Stimulated activated CD8-positive, alpha-beta memory T cell treated with anti-CD3 and anti-CD28 coated beads, Interleukin-12 subunit alpha, Interleukin-12 subunit beta, amount 100 ng/mL, for 24 hours (primary cell): ENCODE results near the gene EXOC1L.
"Not testable (repeated sequence)": the region's sequence is repeated elsewhere in the genome, so short reads cannot be mapped to it uniquely, and the experiment has no call there.

Experiments
- DNase-seq: peaks from one replicate; pipeline ENCODE4 v3.0.0-alpha.2; 2020; ENCODE audit errors: extremely low read depth

The EXOC1L gene

GRCh38 chr4:55838356-55838755 is 18.8 kb downstream of the EXOC1L start:
- DNase-seq: no peak

GRCh38 chr4:55838952-55839351 is 19.4 kb downstream of the EXOC1L start:
- no peak for DNase-seq

GRCh38 chr4:55840956-55841355 is 21.4 kb downstream of the EXOC1L start:
- DNase-seq: no peak

GRCh38 chr4:55841373-55842239 is 22.0 kb downstream of the EXOC1L start:
- DNase-seq: not testable (repeated sequence)

- DNase-seq: not testable (repeated sequence)
These were observed 22.7 kb downstream of the EXOC1L start for GRCh38 chr4:55842312-55842711.

- DNase-seq: no peak
These were observed 30.1 kb downstream of the EXOC1L start for GRCh38 chr4:55849724-55850123.

- no peak for DNase-seq
These were observed 32.3 kb downstream of the EXOC1L start for GRCh38 chr4:55851885-55852284.

GRCh38 chr4:55853484-55854046 is 34.0 kb downstream of the EXOC1L start, which contains the start of gene EXOC1:
EXOC1 (plus strand) TSS chr4:55853648; CDS start chr4:55858324, 4,676 bp downstream.
- peak; percentile 97 for DNase-seq

- no peak for DNase-seq
These were observed 34.5 kb downstream of the EXOC1L start for GRCh38 chr4:55854129-55854528.

GRCh38 chr4:55857586-55857985 is 38.0 kb downstream of the EXOC1L start:
- no peak for DNase-seq

GRCh38 chr4:55859711-55860110 is 40.1 kb downstream of the EXOC1L start:
- DNase-seq: no peak

GRCh38 chr4:55864577-55865223 is 45.1 kb downstream of the EXOC1L start:
- no peak for DNase-seq

- DNase-seq: no peak
These were observed 45.7 kb downstream of the EXOC1L start for GRCh38 chr4:55865228-55865806.

- no peak for DNase-seq
These were observed 46.8 kb downstream of the EXOC1L start for GRCh38 chr4:55866290-55866907.

GRCh38 chr4:55866973-55867574 is 47.5 kb downstream of the EXOC1L start:
- DNase-seq: no peak

- no peak for DNase-seq
These were observed 49.0 kb downstream of the EXOC1L start for GRCh38 chr4:55868581-55869090.

GRCh38 chr4:55871299-55871800 is 51.8 kb downstream of the EXOC1L start:
- DNase-seq: no peak

GRCh38 chr4:55874831-55875230 is 55.2 kb downstream of the EXOC1L start:
- DNase-seq: no peak

- no peak for DNase-seq
These were observed 56.8 kb downstream of the EXOC1L start for GRCh38 chr4:55876387-55876786.

- DNase-seq: no peak
These were observed 59.6 kb downstream of the EXOC1L start for GRCh38 chr4:55879224-55879623.

- no peak for DNase-seq
These were observed 61.2 kb downstream of the EXOC1L start for GRCh38 chr4:55880652-55881280.
